ENCODE results near the gene GLRA1.
"Not testable (repeated sequence)": the region's sequence is repeated elsewhere in the genome, so short reads cannot be mapped to it uniquely, and the experiment has no call there.

GLRA1 gene

GRCh38 chr5:151811593-151812321, 112.9 kb downstream of the GLRA1 start:
- no peak for DNase-seq

GRCh38 chr5:151810897-151811296, 113.8 kb downstream of the GLRA1 start:
- DNase-seq, result no peak

- no peak for DNase-seq
These were observed 114.2 kb downstream of the GLRA1 start for GRCh38 chr5:151810449-151810848.

GRCh38 chr5:151808451-151809169, 116.0 kb downstream of the GLRA1 start:
- DNase-seq, result no peak

GRCh38 chr5:151805414-151806223, 119.0 kb downstream of the GLRA1 start:
- DNase-seq, result no peak

- DNase-seq, result no peak
These were observed 124.1 kb downstream of the GLRA1 start for GRCh38 chr5:151800532-151800931.

- DNase-seq, result no peak
These were observed 125.2 kb downstream of the GLRA1 start for GRCh38 chr5:151799407-151799806.

GRCh38 chr5:151798674-151799073, 126.0 kb downstream of the GLRA1 start:
- no peak for DNase-seq

GRCh38 chr5:151795426-151795825, 129.2 kb downstream of the GLRA1 start:
- DNase-seq, result no peak

- no peak for DNase-seq
These were observed 131.3 kb downstream of the GLRA1 start for GRCh38 chr5:151793358-151793757.

GRCh38 chr5:151787817-151788216, 136.8 kb downstream of the GLRA1 start:
- no peak for DNase-seq

GRCh38 chr5:151786468-151786867, 138.2 kb downstream of the GLRA1 start:
- no peak for DNase-seq

- DNase-seq, result no peak
These were observed 140.5 kb downstream of the GLRA1 start for GRCh38 chr5:151784141-151784540.

GRCh38 chr5:151783664-151784063, 141.0 kb downstream of the GLRA1 start:
- not testable (repeated sequence) for DNase-seq

- DNase-seq, result no peak
These were observed 143.4 kb downstream of the GLRA1 start for GRCh38 chr5:151781201-151781600.

- no peak for DNase-seq
These were observed 144.3 kb downstream of the GLRA1 start for GRCh38 chr5:151780348-151780747.

GRCh38 chr5:151779531-151780125, 145.0 kb downstream of the GLRA1 start:
- DNase-seq, result no peak

- DNase-seq, result no peak
These were observed 149.5 kb downstream of the GLRA1 start for GRCh38 chr5:151775025-151775606.

GRCh38 chr5:151773951-151774350, 150.7 kb downstream of the GLRA1 start:
- no peak for DNase-seq

- DNase-seq, result no peak
These were observed 151.6 kb downstream of the GLRA1 start for GRCh38 chr5:151772846-151773561.

Measured in NCI-H1436 treated with DMSO at 0.1 percent for 48 hours (cell line).